Stimulated activated CD4-positive, alpha-beta T cell treated with anti-CD3 and anti-CD28 coated beads, Interleukin-12 subunit alpha, Interleukin-12 subunit beta, amount 100 ng/mL, for 4 hours (primary cell): ENCODE measurements around the gene GRAMD2A.

Experiments
- DNase-seq: peaks from one replicate; pipeline ENCODE4 v3.0.0-alpha.2; 2020

GRAMD2A gene

GRCh38 chr15:72197460-72198355, at the start of gene GRAMD2A:
Gene GRAMD2A (minus strand): TSS chr15:72197787.
- DNase-seq: peak; percentile 45

GRCh38 chr15:72242775-72243370, 45.3 kb upstream of the GRAMD2A start:
- no peak for DNase-seq

DNA sequence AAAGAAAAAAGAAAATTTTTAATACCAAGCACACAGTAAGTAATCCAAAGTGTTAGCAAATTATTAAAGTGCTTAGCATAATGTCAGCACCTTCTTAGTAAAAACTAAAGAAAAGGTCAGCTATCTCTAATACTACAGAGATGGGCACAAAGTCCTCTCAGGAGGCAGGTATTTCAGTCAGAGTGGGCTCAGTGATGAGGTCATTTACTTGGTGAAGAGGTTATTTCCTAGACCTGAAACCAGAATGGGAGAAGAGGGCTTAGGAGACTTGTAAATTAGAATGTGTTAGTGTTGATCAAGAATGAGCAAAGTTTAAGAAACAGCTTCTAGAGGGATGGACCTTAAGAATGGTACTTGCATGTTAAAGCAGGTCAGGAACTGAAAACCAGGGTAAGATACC, 42.1 kb upstream of the GRAMD2A start:
- DNase-seq: no peak

GRCh38 chr15:72238586-72238985, 41.0 kb upstream of the GRAMD2A start:
- DNase-seq: no peak

DNA sequence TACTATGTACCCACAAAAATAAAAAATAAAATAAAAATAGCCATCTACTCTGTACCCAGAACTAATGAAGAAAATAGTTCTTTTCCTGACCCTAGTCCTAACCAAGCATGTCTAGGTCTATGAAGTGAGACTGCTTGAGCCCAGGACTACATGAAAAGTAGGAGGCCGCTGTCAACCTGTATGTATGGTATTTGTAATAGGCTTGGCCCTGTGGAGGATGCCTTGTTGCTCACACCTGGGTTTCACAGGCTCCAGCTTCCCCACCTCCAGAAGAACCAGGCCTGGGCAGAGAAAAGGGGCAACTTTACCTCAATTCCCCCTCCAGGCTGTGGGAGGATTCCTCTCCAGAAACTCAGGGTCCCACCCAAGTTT, 40.3 kb upstream of the GRAMD2A start:
- no peak for DNase-seq

DNA sequence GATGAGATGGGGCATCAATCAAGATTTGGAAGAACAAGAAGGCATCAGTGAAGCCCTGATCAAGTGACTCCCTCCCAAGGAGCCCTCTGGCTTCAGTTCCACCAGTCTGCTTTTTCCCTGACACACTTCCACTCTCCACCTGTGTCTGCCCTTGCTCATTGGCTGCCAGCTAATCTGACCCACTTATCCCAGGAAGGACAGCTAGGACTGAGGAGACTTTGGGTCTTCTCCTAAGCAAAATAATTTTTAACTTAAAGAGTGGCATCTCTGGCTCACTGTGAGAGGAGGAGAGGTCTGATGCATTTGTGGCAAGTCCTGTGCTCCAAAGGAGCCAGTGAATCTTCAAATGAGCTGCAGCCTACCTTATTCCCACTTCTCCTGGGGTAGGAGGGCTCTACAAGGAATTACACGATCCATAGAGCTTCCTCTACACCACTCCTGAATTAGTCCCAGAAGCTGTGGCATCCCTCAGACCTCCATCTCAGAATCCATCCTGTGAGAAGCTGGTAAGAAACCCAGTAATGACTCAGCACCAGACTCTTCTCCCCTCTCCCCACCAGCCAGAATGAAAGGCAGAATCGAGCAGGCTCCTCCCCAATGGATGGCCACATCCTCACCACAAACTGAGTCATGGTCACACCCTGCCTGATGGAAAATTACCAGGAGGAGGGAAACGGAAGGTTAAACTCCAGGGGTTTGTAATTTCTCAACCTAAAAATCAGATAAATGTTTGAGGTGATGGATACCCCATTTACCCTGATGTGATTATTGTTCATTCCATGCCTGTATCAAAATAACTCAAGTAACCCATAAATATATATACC, 39.7 kb upstream of the GRAMD2A start:
- DNase-seq: peak; percentile 56

GRCh38 chr15:72236381-72237003, 38.9 kb upstream of the GRAMD2A start:
- DNase-seq: no peak

- DNase-seq: no peak
Measured at GRCh38 chr15:72235298-72235697, 37.7 kb upstream of the GRAMD2A start.

GRCh38 chr15:72233769-72234168, 36.2 kb upstream of the GRAMD2A start:
- no peak for DNase-seq

DNA sequence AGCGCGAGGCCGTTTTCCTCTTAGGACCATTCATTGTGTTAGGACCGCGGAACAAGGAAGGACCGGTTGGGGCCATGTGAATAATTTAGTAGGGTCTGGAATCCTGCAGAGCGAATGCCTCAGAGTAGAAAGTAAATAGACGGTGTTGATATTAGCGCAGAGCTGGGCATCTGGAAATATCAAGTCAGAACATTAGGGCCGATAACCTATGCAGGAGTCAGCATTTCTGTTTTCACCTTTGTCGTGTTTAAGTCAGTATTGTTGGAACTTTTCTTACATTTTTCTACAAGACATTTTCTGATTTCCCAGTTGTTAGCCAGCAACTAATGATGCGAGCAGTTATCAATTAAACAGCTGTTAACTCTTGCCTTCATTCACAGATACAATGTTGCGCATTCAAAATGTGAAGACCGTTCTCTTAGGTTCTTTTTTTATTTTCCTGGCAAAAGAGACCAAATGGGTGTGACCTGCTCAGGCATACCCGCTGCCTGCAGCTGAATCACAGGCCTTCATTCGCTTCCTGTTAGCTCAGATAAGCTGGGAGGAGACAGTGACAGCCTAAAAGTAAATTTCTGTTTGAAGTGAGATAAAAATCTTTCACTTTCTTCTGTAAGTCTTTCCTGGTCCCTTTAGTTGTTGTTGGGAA, 34.4 kb upstream of the GRAMD2A start:
- DNase-seq: peak; percentile 35

GRCh38 chr15:72231066-72231832, 33.7 kb upstream of the GRAMD2A start, which contains the start of gene PKM:
Gene PKM (minus strand): TSS chr15:72231190. CDS start chr15:72219097, 12,093 bp downstream.
- DNase-seq: peak; percentile 98

DNA sequence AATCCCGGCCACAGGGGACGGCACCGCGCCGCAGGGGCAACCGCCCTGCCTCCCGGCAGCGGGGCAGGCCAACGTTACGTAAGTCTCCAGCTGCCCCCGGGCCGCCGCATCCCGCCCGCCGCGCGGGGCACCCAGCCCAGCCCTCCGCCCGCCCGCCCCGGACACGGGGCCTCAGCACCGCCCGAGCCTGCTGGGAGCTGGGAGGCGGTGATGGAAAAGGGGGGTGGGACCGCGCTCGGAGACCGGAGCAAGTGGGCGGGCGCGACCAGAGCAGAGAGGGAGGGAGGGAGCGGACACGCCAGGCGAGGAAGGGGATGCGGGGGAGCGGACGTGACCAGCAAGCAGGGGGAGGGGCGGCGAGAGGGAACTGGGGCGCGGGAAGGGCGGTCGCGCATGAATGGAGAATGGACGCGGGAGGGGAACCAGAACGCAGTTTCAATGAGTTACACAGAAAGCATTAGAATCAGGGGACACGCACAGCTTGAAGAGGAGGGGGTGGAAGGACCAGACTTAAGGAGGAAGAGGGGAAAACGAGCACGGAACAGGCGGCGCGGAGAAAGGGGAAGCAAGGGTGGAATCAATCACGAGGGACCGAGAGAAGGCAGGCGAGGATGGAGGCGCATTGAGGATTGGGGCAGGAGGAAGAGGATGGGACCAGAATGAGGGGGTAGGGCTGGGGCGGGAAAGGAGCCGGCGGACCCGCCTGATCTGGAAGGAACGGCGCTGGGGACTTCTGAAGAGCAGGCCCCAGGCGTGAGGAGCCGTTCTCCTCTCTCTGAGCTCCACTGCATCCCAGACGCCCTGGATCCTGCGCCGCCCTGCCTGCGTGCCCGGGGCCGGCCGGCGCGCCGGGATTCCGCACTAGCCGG, 32.8 kb upstream of the GRAMD2A start:
- peak; percentile 93 for DNase-seq

GRCh38 chr15:72229947-72230196, 32.3 kb upstream of the GRAMD2A start:
- no peak for DNase-seq

DNA sequence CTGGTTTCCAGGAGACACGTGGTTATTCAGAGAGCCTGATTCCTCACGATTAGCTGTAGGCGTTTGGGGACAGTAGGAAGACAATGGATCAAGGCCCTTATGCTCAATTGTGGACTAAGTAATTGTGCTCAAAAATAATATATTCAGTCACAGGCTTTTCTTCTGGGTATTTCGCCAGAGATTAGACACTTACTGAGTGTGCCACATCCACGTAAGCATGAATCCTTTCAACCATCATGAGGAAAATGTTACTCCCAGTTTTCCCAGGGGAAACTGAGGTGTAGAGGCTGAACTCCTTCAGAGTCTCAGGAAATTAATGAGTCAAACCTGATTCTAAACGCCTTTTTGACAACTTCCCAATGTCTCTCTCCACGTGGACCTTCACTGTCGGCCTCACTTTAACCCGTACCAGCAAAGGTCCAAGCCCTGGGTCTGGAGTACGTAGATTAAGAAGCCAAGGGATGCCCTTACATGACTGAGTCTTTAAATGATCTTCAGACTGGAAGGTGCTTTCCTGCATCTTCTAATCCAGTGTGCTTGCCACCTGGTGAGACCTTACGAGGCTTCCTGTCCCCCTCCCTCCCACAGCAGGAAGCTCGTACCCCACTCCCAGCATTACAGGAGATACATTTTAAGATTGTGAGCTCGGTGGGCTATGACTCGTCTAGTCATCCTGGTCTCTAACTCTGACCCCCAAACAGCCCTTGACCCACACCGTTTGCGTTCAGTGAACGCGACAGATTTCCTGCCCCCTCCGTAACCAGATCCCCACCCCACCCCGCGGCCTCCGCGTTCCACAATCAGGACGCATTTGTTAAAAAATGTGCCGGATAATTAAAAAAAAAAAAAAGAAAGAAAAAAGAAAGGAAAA, 31.7 kb upstream of the GRAMD2A start:
- peak; percentile 39 for DNase-seq

- DNase-seq: no peak
Measured at GRCh38 chr15:72227720-72228119, 30.1 kb upstream of the GRAMD2A start.

DNA sequence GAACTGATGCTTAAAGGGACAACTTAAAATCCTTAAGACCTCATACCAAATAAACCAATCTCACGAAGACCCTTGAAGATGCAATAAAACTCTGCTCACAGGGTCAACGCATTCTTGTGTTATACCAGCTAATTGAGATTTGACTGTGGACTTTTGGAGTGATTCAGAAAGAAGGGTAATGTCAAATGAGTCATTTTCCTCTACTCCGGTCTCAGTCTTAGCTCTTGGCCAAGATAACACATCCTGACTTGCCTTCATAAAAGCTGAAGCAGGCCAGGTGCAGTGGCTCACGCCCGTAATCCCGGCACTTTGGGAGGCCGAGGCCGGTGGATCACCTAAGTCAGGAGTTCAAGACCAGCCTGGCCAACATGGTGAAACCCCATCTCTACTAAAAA, 29.6 kb upstream of the GRAMD2A start:
- DNase-seq: peak; percentile 36

DNA sequence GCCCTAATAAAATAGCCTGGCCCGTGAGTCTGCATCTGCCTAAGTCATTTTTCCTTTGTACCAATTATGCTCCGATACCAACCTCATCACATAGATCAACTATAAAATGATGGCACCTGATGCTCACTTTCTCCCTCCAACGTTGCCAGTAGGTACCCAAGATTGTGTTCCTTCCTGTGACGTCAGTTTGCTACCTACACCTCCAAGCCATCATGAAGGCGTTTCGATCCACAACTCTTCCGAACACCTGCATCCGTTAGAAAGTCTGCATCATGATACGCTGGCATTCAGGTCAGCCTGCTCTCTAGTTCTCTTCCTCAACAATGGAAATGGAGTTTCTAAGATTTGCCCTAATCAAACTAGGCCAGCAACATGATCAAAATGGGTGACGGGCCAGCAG, 25.7 kb upstream of the GRAMD2A start:
- no peak for DNase-seq

DNA sequence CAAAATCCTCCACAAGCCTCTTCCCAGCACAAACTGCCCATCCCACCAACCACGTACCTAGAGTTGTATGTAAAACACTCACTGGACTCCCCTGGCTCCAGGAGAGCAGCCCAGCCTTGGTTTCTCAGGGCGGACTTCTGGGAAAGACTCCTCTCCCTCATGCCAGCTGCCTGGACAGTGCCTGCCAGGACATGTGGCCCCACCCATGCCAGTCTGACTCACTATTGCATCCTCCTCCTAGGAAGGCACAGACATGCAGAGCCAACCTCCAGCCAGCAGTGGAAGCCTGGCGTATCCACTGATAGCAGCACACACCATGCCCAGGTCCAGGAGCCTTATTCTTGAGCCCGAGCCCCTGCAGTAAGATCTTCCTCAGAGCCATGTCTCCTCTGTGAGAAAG, 24.8 kb upstream of the GRAMD2A start:
- no peak for DNase-seq

DNA sequence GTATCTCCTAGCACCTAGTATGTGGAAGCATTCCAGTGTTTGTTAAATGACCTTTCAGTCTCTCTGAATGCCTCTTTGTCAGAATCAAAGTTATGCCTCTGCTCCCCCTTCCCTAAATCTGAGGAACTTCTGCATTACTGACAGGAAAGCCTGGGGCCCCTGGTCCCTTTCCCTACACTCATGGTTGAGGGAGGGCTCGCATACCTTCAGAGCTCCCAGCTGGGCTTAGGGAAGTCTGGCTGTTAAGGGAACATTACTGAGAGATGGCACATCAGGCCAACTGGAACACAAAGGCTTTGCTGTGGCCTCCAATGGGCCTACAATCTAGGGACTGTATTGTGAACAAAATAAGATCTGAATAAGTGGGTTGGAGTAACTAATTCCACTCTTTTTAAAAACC, 23.1 kb upstream of the GRAMD2A start:
- DNase-seq: no peak

GRCh38 chr15:72217216-72217615, 19.6 kb upstream of the GRAMD2A start:
- no peak for DNase-seq
